HL-60 (cell line): ENCODE data around the gene RNF6.

Experiments
- CTCF ChIP-seq: IDR thresholded peaks from one replicate; pipeline ENCODE4 v1.5.1; 2011; ENCODE audit warnings: low read length, control low read depth, inconsistent platforms; ENCODE audit not compliant: insufficient read depth
- GABPA ChIP-seq: IDR thresholded peaks from 2 replicates; pipeline ENCODE4 v1.6.1; 2012; ENCODE audit warnings: low read depth

DNA sequence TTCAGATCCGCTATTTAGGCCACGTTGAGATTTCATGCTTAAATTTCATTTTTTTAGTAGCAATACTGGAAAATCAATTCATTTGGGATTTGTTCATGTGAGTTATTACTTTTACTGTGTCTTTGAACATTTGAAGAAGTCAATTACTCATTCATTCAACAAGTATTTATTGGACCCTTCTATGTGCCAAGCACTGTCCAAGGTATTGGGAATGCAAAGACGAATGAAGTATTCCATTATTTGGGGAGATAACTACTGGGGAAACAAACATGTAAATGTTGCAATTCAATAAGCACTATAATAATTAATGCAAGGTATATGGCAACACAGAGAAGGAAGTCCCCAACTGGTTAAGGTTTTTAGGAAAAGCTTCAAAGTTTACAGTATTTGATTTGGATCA lies 37.5 kb upstream of the RNF6 start:
- TF ChIP-seq CTCF (no peak), GABPA (no peak)
